DND-41 (cell line): ENCODE data around the gene PERM1.

ENCODE experiments used
- CTCF ChIP-seq: IDR thresholded peaks from 2 replicates; pipeline ENCODE4 v1.5.1; 2012; ENCODE audit warnings: borderline replicate concordance, low read length, moderate library complexity, mild to moderate bottlenecking; ENCODE audit not compliant: poor library complexity, severe bottlenecking; ENCODE audit errors: extremely low read depth
- EZH2 ChIP-seq: IDR thresholded peaks from 3 replicates; pipeline ENCODE4 v1.6.1; 2012; ENCODE audit warnings: borderline replicate concordance, low read depth, mild to moderate bottlenecking, moderate library complexity, low read length, inconsistent platforms; ENCODE audit not compliant: severe bottlenecking

GRCh38 chr1:927234-927633, 54.7 kb downstream of the PERM1 start:
- no peak for TF ChIP-seq CTCF
- no peak for TF ChIP-seq EZH2
